Small intestine (tissue), 7 donors: Measurements from ENCODE around the gene CTSE. TPM values are rescaled to one million over a fixed set of nuclear protein-coding genes. Genes with fewer than 3 reads are reported as not detected.

Source experiments
- DNase-seq, 2 donors: peaks; one replicate each; pipeline versions ENCODE4 v3.0.0 to v3.0.0-alpha.2; 2013
- FAIRE-seq: peaks from 2 replicates; lab custom pipeline; 2012; peaks lifted over from hg19 to GRCh38; lab: Jason Lieb, UNC
- H3K27ac ChIP-seq, 3 donors: one replicate each; pipeline ENCODE4 v1.5.1; 2013; ENCODE audit warnings: low read length in 2 of 3, mild to moderate bottlenecking in 2 of 3, control low read depth in 1 of 3, inconsistent platforms in 1 of 3, low read depth in 1 of 3, moderate library complexity in 1 of 3
- H3K27me3 ChIP-seq, 3 donors: one replicate each; pipeline ENCODE4 v1.6.1; 2013; ENCODE audit warnings: low read length in 3 of 3, inconsistent platforms in 1 of 3; ENCODE audit not compliant: control insufficient read depth in 3 of 3, insufficient read depth in 3 of 3
- H3K36me3 ChIP-seq, 3 donors: one replicate each; pipeline ENCODE4 v1.6.1; 2013; ENCODE audit warnings: low read length in 3 of 3, inconsistent platforms in 1 of 3, low read depth in 1 of 3, mild to moderate bottlenecking in 1 of 3, moderate library complexity in 1 of 3; ENCODE audit not compliant: control insufficient read depth in 3 of 3, insufficient read depth in 2 of 3
- H3K4me1 ChIP-seq, 3 donors: one replicate each; pipeline ENCODE4 v1.6.1; 2013; ENCODE audit warnings: low read length in 2 of 3, inconsistent platforms in 1 of 3, low read depth in 1 of 3, mild to moderate bottlenecking in 1 of 3, moderate library complexity in 1 of 3; ENCODE audit not compliant: control insufficient read depth in 3 of 3, insufficient read depth in 2 of 3
- H3K4me3 ChIP-seq, 3 donors: one replicate each; pipeline ENCODE4 v1.5.1; 2013; ENCODE audit warnings: low read length in 3 of 3, control low read depth in 1 of 3, inconsistent platforms in 1 of 3, low read depth in 1 of 3, mild to moderate bottlenecking in 1 of 3, moderate library complexity in 1 of 3
- H3K9me3 ChIP-seq, 2 donors: one replicate each; pipeline ENCODE4 v1.6.1; 2013; ENCODE audit warnings: low read depth in 1 of 2, low read length in 1 of 2; ENCODE audit not compliant: control insufficient read depth in 2 of 2, insufficient read depth in 1 of 2
- WGBS, 3 donors: extraction: QIAGEN DNeasy Blood & Tissue Kit; methylation state at CpG; one replicate each; pipeline ENCODE4 v1.1.7; 2013; 5-methylcytosine and 5-hydroxymethylcytosine counted together
- polyA plus RNA-seq, 4 donors: library from polyadenylated mRNA; stranded (reverse) in 3 of 4; unstranded in 1 of 4; fragments of 200-250 nt in 3 of 4; fragments of 120-200 nt in 1 of 4; gene quantifications; one replicate each; pipeline versions ENCODE4 v1.2.1 to v1.2.3, GENCODE V29; 2013
- donor health status: healthy with polysubstance abuse.
- donor health status: control.
- donor health status: control.
- donor health status: Bipolar disorder and iron deficiency.
- donor health status: healthy.

CTSE gene
- polyA plus RNA-seq, 4 donors, result 13.0 to 216 (median 112) TPM

DNA sequence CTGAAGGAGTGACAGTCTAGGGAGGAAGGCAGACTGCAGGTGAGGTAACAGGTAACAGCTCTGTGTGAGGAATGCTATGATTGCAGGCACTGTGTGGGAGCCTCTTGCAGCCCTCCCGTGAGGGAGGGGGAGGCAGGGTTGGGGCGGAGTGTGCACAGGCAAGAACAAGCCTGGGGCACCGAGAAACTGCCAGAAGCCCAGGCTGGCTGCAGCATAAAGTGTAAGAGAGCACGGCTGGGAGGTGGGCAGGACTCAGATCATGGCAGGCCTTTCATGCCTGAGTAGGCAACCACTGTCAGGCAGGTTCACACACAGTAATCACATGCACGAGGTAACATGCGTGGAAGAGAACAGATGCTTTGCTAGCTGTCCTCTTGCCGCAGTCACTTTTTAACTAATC lies 17.9 kb upstream of the CTSE start:
- H3K27me3 ChIP-seq, result no peaks in the 10 kb centered on the region
- peaks cover 0 to 4% (median 0%) of the 10 kb centered on the region in 3 donors for H3K4me1 ChIP-seq
- H3K4me3 ChIP-seq, result no peak overlapping the region
- DNase-seq (no peak), FAIRE-seq (no peak)
- H3K27ac ChIP-seq, result no peak overlapping the region
- H3K36me3 ChIP-seq, result no peaks in the 10 kb centered on the region
- 33 to 52% (median 46%) methylated on average over 7 of the region's 7 CpGs for WGBS, 3 donors
- no peaks in the 10 kb centered on the region for H3K9me3 ChIP-seq

DNA sequence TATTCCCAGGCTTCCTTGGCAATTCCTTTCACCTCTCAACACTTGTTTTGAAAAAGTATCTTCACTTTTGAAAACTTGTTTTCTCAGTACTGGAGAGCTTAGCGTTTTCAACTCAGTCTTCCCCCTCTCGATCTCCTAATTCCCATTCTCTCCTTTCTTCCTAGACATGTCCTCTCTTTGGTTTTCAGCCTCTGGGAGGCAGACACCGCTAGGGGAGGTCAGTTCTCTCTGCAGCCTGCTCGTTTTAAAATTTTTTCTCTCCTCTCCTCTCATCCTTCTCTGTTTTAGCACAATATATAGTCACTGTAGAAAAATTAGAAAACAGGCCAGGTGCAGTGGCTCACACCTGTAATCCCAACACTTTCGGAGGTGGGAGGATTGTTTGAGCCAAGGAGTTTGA lies 16.6 kb upstream of the CTSE start:
- peaks cover 0 to 4% (median 0%) of the 10 kb centered on the region in 3 donors for H3K4me1 ChIP-seq
- WGBS, 3 donors, result 72 to 75% (median 74%) methylated on average over 5 of the region's 5 CpGs
- H3K27me3 ChIP-seq, result no peaks in the 10 kb centered on the region
- no peak overlapping the region for H3K27ac ChIP-seq
- no peak overlapping the region for H3K4me3 ChIP-seq
- FAIRE-seq, result no peak
- no peak for DNase-seq
- no peaks in the 10 kb centered on the region for H3K9me3 ChIP-seq
- no peaks in the 10 kb centered on the region for H3K36me3 ChIP-seq

DNA sequence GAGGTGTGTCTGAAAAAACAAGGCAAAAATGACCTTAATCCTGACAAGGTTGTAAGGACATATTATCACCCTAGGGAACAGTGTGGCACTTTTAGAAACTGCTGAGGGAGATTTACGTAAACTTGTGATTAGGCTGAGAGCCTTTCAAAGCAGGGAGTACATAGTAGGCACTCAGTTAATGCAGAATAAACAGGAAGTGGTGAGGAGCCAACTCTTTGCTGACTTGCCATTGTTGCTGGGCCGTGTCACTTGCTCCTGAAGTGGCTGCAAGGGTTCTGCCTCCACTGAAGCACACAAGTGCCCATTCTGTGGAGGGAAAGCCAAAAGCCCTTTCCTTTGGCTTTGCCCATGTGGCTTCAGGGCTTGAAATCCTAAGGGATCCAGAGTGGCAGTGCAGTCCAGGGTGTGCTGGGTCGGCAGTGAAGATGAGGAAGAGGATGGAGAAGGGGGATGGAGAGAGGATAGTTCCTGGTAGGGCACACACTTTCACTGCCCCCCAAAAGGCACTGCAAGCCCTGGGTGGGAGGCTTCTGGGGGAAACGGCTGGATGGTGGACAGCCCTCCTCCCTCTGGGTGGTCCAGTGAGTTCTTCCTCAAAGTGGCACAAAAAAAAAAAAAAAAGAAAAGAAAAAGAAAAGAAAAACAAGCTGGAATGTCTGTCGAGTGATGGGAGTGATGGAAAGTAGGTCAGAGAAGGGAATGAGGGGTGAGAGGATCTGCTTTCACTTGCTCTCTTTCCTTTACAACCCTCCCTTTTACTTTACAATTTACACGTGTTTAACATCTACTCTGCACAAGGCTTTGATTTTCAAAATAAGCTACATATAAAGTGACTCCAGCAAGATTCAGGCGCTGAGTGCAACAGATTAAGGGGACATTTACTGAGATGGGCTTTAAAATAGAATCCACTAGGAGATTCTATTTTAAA lies 15.6 kb upstream of the CTSE start:
- H3K4me3 ChIP-seq, result no peak overlapping the region
- WGBS, 3 donors, result 48 to 53% (median 48%) methylated on average over 7 of the region's 7 CpGs
- H3K27me3 ChIP-seq, result no peaks in the 10 kb centered on the region
- peaks cover 0 to 4% (median 0%) of the 10 kb centered on the region in 3 donors for H3K4me1 ChIP-seq
- no peak for FAIRE-seq
- no peaks in the 10 kb centered on the region for H3K36me3 ChIP-seq
- H3K27ac ChIP-seq, result no peak overlapping the region
- DNase-seq, result no peak
- no peaks in the 10 kb centered on the region for H3K9me3 ChIP-seq

DNA sequence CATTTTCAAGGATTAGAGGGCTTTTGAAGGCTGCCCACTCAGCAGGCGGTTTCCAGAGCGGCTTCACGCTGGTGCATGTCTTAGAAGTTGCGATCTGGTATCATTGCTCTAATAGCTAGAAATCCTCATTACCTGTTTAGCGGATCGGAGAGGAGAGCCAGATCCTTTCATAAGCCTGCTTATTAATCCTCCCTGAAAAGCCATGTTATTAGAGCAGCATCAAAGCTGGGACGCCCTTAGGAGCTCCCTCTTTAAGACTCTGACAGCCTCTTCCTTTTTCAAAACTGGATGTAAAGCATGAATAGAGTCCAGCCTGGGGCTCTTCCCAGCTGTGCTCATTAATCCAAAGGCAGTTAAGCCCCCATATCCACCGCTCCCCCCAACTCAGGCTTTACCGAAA lies 13.9 kb upstream of the CTSE start:
- no peak overlapping the region for H3K4me3 ChIP-seq
- peaks cover 0 to 4% (median 0%) of the 10 kb centered on the region in 3 donors for H3K4me1 ChIP-seq
- H3K27ac ChIP-seq, result no peak overlapping the region
- DNase-seq (no peak), FAIRE-seq (no peak)
- no peaks in the 10 kb centered on the region for H3K36me3 ChIP-seq
- H3K9me3 ChIP-seq, result peaks cover 0 to 2% of the 10 kb centered on the region in 2 donors
- H3K27me3 ChIP-seq, result no peaks in the 10 kb centered on the region
- 92 to 95% (median 94%) methylated on average over 9 of the region's 9 CpGs for WGBS, 3 donors

DNA sequence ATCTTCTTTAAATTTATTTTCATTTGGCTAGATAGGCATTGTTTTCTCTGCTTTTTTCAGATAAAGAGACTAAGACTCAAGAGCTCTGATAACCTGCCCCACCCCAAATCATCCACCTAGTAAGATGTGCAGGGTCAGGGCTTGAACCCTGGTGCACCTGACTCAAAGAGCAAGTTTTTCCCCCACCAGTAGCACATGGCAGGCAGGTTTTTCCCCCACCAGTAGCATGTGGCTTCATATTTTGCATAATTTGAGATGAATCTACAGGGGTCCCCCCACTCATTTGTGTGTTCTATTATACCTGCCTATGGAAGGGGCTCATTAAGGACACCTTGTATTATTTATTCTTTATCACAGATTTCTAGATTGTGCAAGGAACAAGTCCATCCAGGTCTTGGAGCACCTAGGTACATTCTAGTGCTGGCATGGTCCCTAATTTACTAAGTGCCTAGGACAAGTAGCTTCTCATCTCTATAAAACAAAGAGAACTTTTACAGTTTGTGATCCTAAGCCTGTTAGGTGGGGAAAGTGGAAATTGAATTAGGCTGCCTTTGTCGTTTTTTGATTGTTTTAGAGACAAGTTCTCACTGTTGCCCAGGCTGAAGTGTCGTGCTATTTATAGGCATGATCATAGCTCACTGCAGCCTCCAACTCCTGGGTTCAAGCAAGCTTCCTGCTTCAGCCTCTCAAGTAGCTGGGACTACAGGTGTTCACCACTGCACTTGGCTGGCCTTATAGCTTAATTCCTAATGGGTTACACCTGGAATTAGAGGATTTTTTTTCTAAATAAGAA lies 13.2 kb upstream of the CTSE start:
- WGBS, 3 donors, result 35 to 58% (median 49%) methylated on average over 2 of the region's 2 CpGs
- Histone ChIP-seq H3K27ac (no peak overlapping the region), H3K4me3 (no peak overlapping the region), H3K36me3 (no peaks in the 10 kb centered on the region), H3K9me3 (peaks cover 0 to 2% of the 10 kb centered on the region in 2 donors), H3K27me3 (no peaks in the 10 kb centered on the region), H3K4me1 (peaks cover 0 to 8% (median 0%) of the 10 kb centered on the region in 3 donors)
- FAIRE-seq (no peak), DNase-seq (no peak)

DNA sequence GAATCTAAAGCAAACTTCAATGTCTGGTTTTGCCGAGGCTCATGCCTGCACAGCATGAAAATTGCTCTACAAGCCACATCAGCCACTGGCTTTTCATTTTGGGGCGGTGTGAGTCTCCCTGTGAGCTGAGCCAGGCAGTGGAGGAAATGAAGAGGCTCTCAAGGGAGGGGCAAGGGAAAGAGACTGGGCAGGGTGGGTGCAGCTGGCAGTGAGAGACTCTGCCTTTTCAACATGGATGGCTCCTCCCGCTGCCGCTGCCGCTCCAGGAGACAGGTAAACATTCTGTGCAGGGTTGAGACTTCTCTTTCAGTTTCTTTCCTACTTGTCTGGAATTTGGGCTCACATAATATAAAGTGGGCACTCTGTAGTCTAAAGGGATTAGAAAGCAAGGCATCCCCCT lies 11.3 kb upstream of the CTSE start:
- FAIRE-seq (no peak), DNase-seq (peak; percentile 35 to 44)

DNA sequence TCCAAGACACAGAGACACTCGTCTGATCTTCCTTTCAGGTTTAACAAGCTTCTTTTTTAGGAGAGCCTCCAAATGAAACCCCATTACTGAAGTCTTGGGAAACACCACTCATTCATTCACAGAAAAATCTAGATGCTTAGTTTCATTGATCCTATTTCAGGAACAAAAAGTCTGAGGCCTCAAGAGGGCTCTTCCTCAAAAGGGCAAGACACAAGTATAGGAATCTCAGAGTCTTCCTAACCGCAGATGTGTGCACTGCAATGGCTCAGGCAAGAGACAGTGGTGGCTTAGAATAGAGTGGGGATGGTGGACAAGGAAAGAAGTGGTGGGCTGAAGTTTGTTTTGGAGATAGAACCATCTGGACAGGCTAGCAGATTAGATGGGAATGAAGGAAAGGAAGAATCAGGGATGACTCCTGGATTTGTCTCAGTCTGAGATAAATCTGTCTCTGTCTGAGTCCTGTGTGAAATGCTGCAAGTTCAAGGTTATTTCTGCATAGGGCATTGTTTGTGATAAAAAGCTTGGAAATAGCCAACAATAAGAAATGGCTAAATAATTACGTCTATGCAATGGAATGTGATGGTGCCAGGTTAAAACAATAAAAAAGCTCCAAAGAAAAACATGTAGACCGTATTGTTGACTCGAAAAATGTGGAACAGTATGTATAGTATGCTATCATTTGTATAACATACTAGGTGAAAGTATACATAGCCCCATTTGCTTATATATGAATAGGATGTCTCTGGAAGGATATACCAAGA lies 8.9 kb upstream of the CTSE start:
- Histone ChIP-seq H3K4me1 (peaks cover 0 to 10% (median 0%) of the 10 kb centered on the region in 3 donors), H3K4me3 (no peak overlapping the region), H3K27me3 (no peaks in the 10 kb centered on the region), H3K27ac (no peak overlapping the region), H3K9me3 (peaks cover 0 to 2% of the 10 kb centered on the region in 2 donors), H3K36me3 (no peaks in the 10 kb centered on the region)
- FAIRE-seq (no peak), DNase-seq (no peak)
- WGBS, 3 donors, result 84 to 93% (median 85%) methylated on average over 5 of the region's 5 CpGs

More for the DNA sequence above, 11.3 kb upstream of the CTSE start:
- Histone ChIP-seq H3K27me3 (no peaks in the 10 kb centered on the region), H3K36me3 (no peaks in the 10 kb centered on the region), H3K4me3 (no peak overlapping the region), H3K9me3 (peaks cover 0 to 2% of the 10 kb centered on the region in 2 donors), H3K4me1 (peaks cover 0 to 10% (median 0%) of the 10 kb centered on the region in 3 donors), H3K27ac (no peak overlapping the region)
- WGBS, 3 donors, result 4 to 34% (median 26%) methylated on average over 5 of the region's 5 CpGs

DNA sequence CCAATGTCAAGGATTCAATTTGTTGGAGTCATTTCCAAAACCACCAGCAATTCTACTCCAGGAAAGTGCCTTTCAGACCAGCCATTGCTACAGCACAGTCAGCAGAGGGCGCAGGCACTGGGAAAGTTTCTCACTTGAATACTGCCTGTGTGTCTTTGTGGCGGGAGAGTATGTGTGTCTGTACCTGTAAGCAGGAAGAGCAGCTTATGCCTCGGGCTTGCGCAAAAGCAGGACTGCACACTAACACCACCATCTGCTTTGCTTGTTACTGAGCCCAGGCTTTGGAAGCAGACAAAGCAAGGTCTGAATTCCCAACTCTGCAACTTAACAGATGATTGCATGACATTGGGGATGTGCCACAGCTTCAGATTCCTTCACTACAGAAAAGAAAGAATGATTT lies 7.0 kb upstream of the CTSE start:
- Histone ChIP-seq H3K9me3 (peaks cover 0 to 2% of the 10 kb centered on the region in 2 donors), H3K27ac (no peak overlapping the region), H3K4me1 (peaks cover 0 to 10% (median 0%) of the 10 kb centered on the region in 3 donors), H3K27me3 (no peaks in the 10 kb centered on the region), H3K4me3 (no peak overlapping the region), H3K36me3 (no peaks in the 10 kb centered on the region)
- WGBS, 3 donors, result 0 to 9% (median 2%) methylated on average over 4 of the region's 4 CpGs
- DNase-seq, result peak; percentile 86
- no peak for FAIRE-seq
